K562 (cell line): ENCODE results near the gene PHKB. TPM values are rescaled to one million over a fixed set of nuclear protein-coding genes. Genes with fewer than 3 reads are reported as not detected.
A peak's percentile ranks its signal among the peaks of the same experiment; 100 is the strongest.

Experiments
- ATAC-seq: fragments of 200-7000 bp; cut with Tn5 transposase; 3 replicates; pipeline ENCODE4 v1.9.1; 2020; ENCODE audit warnings: moderate library complexity
- BruUV-seq: library from RNA; stranded (reverse); fragments of 400-500 nt; replicated peaks from 2 replicates; lab custom pipeline; 2021; lab: Mats Ljungman, UMichigan
- CTCF ChIA-PET: fragments of 300-600 bp; formaldehyde crosslinking; extraction: SDS; loops from one replicate; lab custom pipeline; 2021; ENCODE audit warnings: low intra/inter-chr PET ratio; lab: Yijun Ruan, JAX
- POLR2A ChIA-PET: fragments of 300-600, 350-650 bp; sonication (Branson Sonifier 250); formaldehyde crosslinking; extraction: SDS; loops from one replicate; lab custom pipeline; 2021; ENCODE audit warnings: antibody characterized with exemption, inconsistent platforms; lab: Yijun Ruan, JAX
- DNase-seq, 4 experiments: peaks; one replicate each; pipeline versions ENCODE4 v3.0.0 to v3.0.0-alpha.2; 2011 to 2018; ENCODE audit warnings: low spot score in 3 of 4, mixed read lengths in 3 of 4; ENCODE audit errors: extremely low read depth in 1 of 4
- FAIRE-seq: peaks from 2 replicates; lab custom pipeline; 2011; peaks lifted over from hg19 to GRCh38; lab: Jason Lieb, UNC
- H2AFZ ChIP-seq: 2 replicates; pipeline ENCODE4 v1.6.0; 2011; ENCODE audit warnings: low read depth, low read length, control low read depth, inconsistent platforms
- H3K27ac ChIP-seq: fragments of 200-600 bp; 3 replicates; pipeline ENCODE4 v1.8.0; 2011; ENCODE audit warnings: low read depth, mild to moderate bottlenecking, control low read depth, inconsistent platforms, low read length, moderate library complexity, mixed read lengths; ENCODE audit errors: extremely low read depth
- H3K27me3 ChIP-seq, 2 experiments: fragments of 300-600 bp in 1 of 2; 2 replicates in 1 of 2; 3 replicates in 1 of 2; pipeline versions ENCODE4 v1.6.0 to v1.8.0; 2011; ENCODE audit warnings: inconsistent platforms in 2 of 2, low read length in 2 of 2, mild to moderate bottlenecking in 1 of 2, mixed read lengths in 1 of 2, moderate library complexity in 1 of 2; ENCODE audit not compliant: control insufficient read depth in 2 of 2, insufficient read depth in 2 of 2
- H3K36me3 ChIP-seq: fragments of 300-600 bp; 3 replicates; pipeline ENCODE4 v1.8.0; 2011; ENCODE audit warnings: mild to moderate bottlenecking, low read length, inconsistent platforms; ENCODE audit not compliant: control insufficient read depth, insufficient read depth
- H3K4me1 ChIP-seq, 2 experiments: fragments of 200-600 bp in 1 of 2; replicated peaks in 1 of 2; 2 replicates in 1 of 2; 3 replicates in 1 of 2; pipeline versions ENCODE4 v1.5.1 to v1.8.0; 2011; ENCODE audit warnings: inconsistent platforms in 2 of 2, low read length in 2 of 2, mild to moderate bottlenecking in 1 of 2, mixed read lengths in 1 of 2, moderate library complexity in 1 of 2; ENCODE audit not compliant: control insufficient read depth in 2 of 2, insufficient read depth in 2 of 2
- H3K4me2 ChIP-seq: 2 replicates; pipeline ENCODE4 v1.6.1; 2011; ENCODE audit warnings: low read length, control low read depth, inconsistent platforms, mixed read lengths; ENCODE audit not compliant: insufficient read depth
- H3K4me3 ChIP-seq: fragments of 200-600 bp; sonication (generic), shearing (Covaris generic); 2 replicates; pipeline ENCODE4 v1.5.1; 2016; ENCODE audit warnings: control low read depth, inconsistent platforms
- H3K79me2 ChIP-seq: fragments of 200-600 bp; 3 replicates; pipeline ENCODE4 v1.8.0; 2011; ENCODE audit warnings: low read length, inconsistent platforms; ENCODE audit not compliant: control insufficient read depth, insufficient read depth
- H3K9ac ChIP-seq, 2 experiments: 2 replicates each; pipeline versions ENCODE4 v1.6.0 to v1.6.1; 2011; ENCODE audit warnings: low read depth in 2 of 2, low read length in 2 of 2, control low read depth in 1 of 2, inconsistent platforms in 1 of 2, mild to moderate bottlenecking in 1 of 2, mixed read lengths in 1 of 2; ENCODE audit not compliant: insufficient read depth in 1 of 2
- H3K9me1 ChIP-seq: one replicate; pipeline ENCODE4 v1.6.0; 2011; ENCODE audit warnings: inconsistent platforms, mild to moderate bottlenecking, low read length, moderate library complexity; ENCODE audit not compliant: control insufficient read depth, insufficient read depth
- H3K9me3 ChIP-seq: replicated peaks from 2 replicates; pipeline ENCODE4 v1.5.1; 2011; ENCODE audit warnings: low read depth, low read length, inconsistent platforms; ENCODE audit not compliant: control insufficient read depth, insufficient read depth
- H4K20me1 ChIP-seq: replicated peaks from 2 replicates; pipeline ENCODE4 v1.6.1; 2011; ENCODE audit warnings: low read length, inconsistent platforms, mixed read lengths; ENCODE audit not compliant: control insufficient read depth, insufficient read depth
- CHD1 ChIP-seq: fragments of 200-600 bp; sonication (generic); IDR thresholded peaks from one replicate; pipeline ENCODE4 v1.6.1; 2012; ENCODE audit warnings: mild to moderate bottlenecking, moderate library complexity, low read length, inconsistent platforms
- CHD4 ChIP-seq: fragments of 200-600 bp; sonication (generic); IDR thresholded peaks from 3 replicates; pipeline ENCODE4 v1.6.1; 2012; ENCODE audit warnings: low read depth, mild to moderate bottlenecking, mixed read lengths, low read length, inconsistent platforms; ENCODE audit not compliant: insufficient read depth, insufficient replicate concordance, poor library complexity, severe bottlenecking
- FOXM1 ChIP-seq, 2 experiments: fragments of 450-650 bp in 1 of 2; sonication (generic) in 1 of 2; formaldehyde crosslinking in 1 of 2; IDR thresholded peaks; 2 replicates each; pipeline versions ENCODE4 v1.6.1 to v1.9.0; 2017 to 2022; ENCODE audit warnings: low read depth in 2 of 2, mild to moderate bottlenecking in 2 of 2, missing genetic modification reagents in 1 of 2, moderate library complexity in 1 of 2
- GATAD2A ChIP-seq: fragments of 450-650 bp; IDR thresholded peaks from 2 replicates; pipeline ENCODE4 v1.6.1; 2017
- JUNB ChIP-seq: fragments of 450-650 bp; formaldehyde crosslinking; conservative IDR thresholded peaks from 2 replicates; pipeline ENCODE4 v1.4.0; 2020; ENCODE audit warnings: mild to moderate bottlenecking
- MYNN ChIP-seq, 2 experiments: sonication (generic); formaldehyde crosslinking in 1 of 2; IDR thresholded peaks; 2 replicates each; pipeline versions ENCODE4 v1.5.0 to v1.6.1; 2016 to 2020; ENCODE audit warnings: antibody characterized with exemption in 1 of 2, missing genetic modification reagents in 1 of 2
- POLR2A ChIP-seq: fragments of 450-650 bp; conservative IDR thresholded peaks from 2 replicates; pipeline ENCODE4 v1.6.1; 2016
- PTTG1 ChIP-seq: fragments of 450-650 bp; IDR thresholded peaks from 2 replicates; pipeline ENCODE4 v1.6.1; 2016; ENCODE audit warnings: low read depth, mild to moderate bottlenecking, missing genetic modification characterization, missing compliant biosample characterization
- SMARCA4 ChIP-seq: fragments of 450-650 bp; IDR thresholded peaks from 2 replicates; pipeline ENCODE4 v1.6.1; 2016
- ZNF766 ChIP-seq: fragments of 200-800 bp; sonication (Bioruptor generic); conservative IDR thresholded peaks from 2 replicates; pipeline ENCODE4 v1.6.1; 2016; ENCODE audit warnings: missing genetic modification characterization, missing compliant biosample characterization
- WGBS: fragments of 100-300 bp; shearing (Covaris generic); methylation state at CpG from one replicate; pipeline ENCODE4 v1.1.6; 2016; ENCODE audit warnings: low coverage, mixed read lengths; ENCODE audit not compliant: insufficient coverage; ENCODE audit errors: missing lambda C conversion rate; 5-methylcytosine and 5-hydroxymethylcytosine counted together
- in situ Hi-C: fragments of 300-500 bp; cut with MboI; formaldehyde crosslinking; loops from 4 replicates; pipeline ENCODE4 v1.15.0; 2018; ENCODE audit warnings: inconsistent platforms, mixed read lengths
- intact Hi-C: fragments of 100-400 bp; cut with micrococcal nuclease; formaldehyde crosslinking; loops from 2 replicates; pipeline ENCODE4 v1.14.2; 2022
- polyA plus RNA-seq, 8 experiments: library from polyadenylated mRNA; depleted of rRNA in 4 of 8; stranded (reverse) in 5 of 8; unstranded in 3 of 8; fragments of >200 nt; fragmentation: Nextera tagmentation in 2 of 8; fragmentation: Illumina TruSeq in 1 of 8; extraction: Ambion mirVana in 2 of 8; extraction: Trizol in 1 of 8; gene quantifications; 2 replicates each; pipeline versions ENCODE4 v1.2.1 to v1.2.3, GENCODE V29; 2011 to 2014; ENCODE audit warnings: inconsistent platforms in 1 of 8, missing spikeins in 1 of 8
- total RNA-seq, 7 experiments: library from RNA; depleted of rRNA in 6 of 7; stranded (reverse); fragments of >200 nt in 6 of 7; fragmentation: Illumina TruSeq in 2 of 7; extraction: Trizol in 2 of 7; gene quantifications; 2 replicates each; pipeline versions ENCODE4 v1.2.1 to v1.2.3, GENCODE V29; 2011 to 2021; ENCODE audit warnings: low replicate concordance in 1 of 7
- TF ChIP-seq, protein P1 (sequence below): IDR thresholded peaks from 3 replicates; pipeline ENCODE4 v1.6.1; 2011; ENCODE audit warnings: borderline replicate concordance, mild to moderate bottlenecking; ENCODE audit not compliant: insufficient read length, insufficient read depth
- TF ChIP-seq, protein P2 (sequence below): fragments of 250-450 bp; sonication (Bioruptor Pico); IDR thresholded peaks from 2 replicates; pipeline ENCODE4 v1.5.0; 2021; ENCODE audit warnings: mild to moderate bottlenecking, moderate library complexity
- TF ChIP-seq, protein P3 (sequence below): fragments of 450-650 bp; IDR thresholded peaks from 2 replicates; pipeline ENCODE4 v1.6.1; 2016; ENCODE audit warnings: antibody characterized with exemption

PHKB gene
- total and polyA plus RNA-seq, 9 of the 15 experiments (the other 6 are each of a cell fraction or from before 2014, with no cell fraction given) = 24.7 to 92.3 (median 67.0) TPM

DNA sequence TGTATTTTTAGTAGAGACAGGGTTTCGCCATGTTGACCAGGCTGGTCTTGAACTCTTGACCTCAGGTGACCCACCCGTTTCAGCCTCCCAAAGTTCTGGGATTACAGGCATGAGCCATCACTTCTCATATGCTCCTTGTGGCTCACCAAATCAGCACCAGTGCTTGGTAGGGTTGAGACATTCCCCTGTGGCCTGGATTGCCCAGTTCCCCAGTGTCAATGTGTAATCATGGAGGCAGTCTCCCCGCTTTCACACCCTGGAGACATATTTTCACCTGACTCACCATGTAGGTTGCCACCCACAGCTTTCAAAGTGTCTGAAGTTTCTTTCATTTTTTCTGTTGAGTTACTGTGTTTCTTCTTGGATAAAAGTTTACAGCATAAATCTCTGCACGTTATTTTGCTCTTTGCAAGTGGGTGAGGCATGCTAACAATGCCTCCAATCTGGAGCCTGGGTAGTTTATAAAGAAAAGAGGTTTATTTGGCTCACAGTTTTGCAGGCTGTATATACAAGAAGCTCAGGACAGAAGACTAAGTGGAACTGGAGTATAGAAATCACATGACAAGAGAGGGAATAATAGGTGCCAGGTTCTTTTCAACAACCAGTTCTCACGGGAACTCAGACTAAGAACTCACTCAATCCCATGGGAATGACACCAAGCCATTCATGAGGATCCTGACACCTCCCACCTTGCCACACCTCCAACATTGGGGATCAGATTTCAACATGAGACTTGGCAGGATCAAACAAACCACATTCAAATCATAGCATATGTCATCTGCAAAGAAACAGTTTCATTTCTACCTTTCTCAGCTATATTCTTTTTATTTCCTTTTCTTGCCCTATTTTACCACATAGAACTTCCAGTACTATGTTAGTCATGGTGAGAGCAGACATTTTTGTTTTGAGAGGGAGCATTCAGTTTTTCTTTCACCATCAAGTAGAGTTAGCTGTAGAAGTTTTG lies 113.2 kb downstream of the PHKB start:
- H3K27me3 ChIP-seq = no peaks in the 10 kb centered on the region
- no peak overlapping the region for H3K4me2 ChIP-seq
- in situ Hi-C loops (no loop called here), intact Hi-C loops (loop anchor here (10.0 kb wide), 1 partner anchor 110 kb away; the partner anchor contains the start of genes ITFG1 and PHKB)
- no TSS peak for BruUV-seq
- H3K27ac ChIP-seq = no peak overlapping the region
- WGBS = 60% methylated on average over 5 of the region's 5 CpGs
- no peak for DNase-seq
- no peak for FAIRE-seq
- no peaks in the 10 kb centered on the region; the same call in 1 of the 3 replicates for H3K36me3 ChIP-seq
- H2AFZ ChIP-seq = no peak overlapping the region
- ChIA-PET CTCF (no interaction called here), POLR2A (interaction anchor here (1.3 kb wide), 1 partner anchor 16 kb away, joined by 4 read pairs; no protein-coding TSS in a partner anchor)
- H3K9me1 ChIP-seq = no peaks in the 10 kb centered on the region
- no peaks in the 10 kb centered on the region for H3K9me3 ChIP-seq
- H3K9ac ChIP-seq = no peak overlapping the region
- H3K4me3 ChIP-seq = no peak overlapping the region
- peaks cover 5 to 9% of the 10 kb centered on the region in 2 experiments; a peak in 2 of 5 replicates for H3K4me1 ChIP-seq
- ATAC-seq = no peak
- no peaks in the 10 kb centered on the region for H4K20me1 ChIP-seq
- peaks cover 12% of the 10 kb centered on the region; the same call in 2 of the 3 replicates for H3K79me2 ChIP-seq
- TF ChIP-seq, protein P1, sequence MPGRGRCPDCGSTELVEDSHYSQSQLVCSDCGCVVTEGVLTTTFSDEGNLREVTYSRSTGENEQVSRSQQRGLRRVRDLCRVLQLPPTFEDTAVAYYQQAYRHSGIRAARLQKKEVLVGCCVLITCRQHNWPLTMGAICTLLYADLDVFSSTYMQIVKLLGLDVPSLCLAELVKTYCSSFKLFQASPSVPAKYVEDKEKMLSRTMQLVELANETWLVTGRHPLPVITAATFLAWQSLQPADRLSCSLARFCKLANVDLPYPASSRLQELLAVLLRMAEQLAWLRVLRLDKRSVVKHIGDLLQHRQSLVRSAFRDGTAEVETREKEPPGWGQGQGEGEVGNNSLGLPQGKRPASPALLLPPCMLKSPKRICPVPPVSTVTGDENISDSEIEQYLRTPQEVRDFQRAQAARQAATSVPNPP = no peak
- no peak for TF ChIP-seq CHD1
- TF ChIP-seq, protein P2, sequence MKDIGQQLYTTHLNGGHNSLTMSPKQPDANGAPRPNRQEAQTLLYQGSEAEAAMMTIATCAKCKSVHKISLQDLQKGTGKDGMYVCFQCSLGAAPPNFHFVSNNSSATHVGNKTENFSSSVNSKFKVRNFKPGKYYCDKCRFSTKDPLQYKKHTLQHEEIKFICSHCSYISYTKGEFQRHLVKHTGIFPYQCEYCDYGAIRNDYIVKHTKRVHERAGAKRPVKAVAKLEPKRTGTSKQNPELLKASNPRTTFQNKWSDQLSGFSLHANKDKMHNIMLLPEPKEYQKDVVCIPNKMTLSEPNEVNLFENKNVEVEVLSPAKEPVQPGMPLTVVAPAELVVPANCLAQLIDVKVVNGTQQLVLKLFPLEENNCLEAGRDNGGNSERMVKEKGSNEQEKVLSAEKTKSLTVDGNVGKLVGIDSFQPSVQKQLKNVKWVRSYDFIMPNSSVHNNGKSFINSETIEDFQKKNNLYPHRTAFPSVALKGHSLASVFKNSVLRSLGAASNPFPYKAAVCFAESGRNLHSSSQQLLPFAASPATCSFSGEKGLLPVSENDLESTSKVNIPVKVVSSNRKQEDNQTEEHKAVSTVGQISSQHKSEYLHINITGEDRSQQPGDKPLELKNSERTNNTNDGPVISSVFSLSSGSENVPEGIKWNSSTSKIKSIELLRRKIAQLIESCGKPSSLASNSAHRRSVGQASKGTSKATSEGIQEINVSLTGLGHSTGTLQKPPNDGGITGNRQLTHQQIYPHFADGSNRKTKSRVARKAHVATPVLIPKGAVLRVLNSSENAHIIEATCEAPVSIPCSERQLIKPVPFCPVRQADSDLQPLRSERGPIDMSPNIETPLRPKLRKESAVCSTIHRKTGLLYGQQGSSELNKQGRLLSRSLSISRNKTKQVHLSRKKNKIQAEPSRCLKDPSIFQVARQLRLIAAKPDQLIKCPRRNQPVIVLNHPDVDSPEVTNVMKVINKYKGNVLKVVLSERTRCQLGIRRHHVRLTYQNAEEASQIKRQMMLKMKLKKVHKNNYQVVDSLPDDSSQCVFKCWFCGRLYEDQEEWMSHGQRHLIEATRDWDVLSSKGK = no peak
- TF ChIP-seq POLR2A = 0 out of 2 replicates have a peak, but pooled peaks have one; percentile 36
- no peak for TF ChIP-seq MYNN (IDR thresholded peaks at IDR 0.05)
- TF ChIP-seq MYNN (CRISPR knock-in tag; IDR thresholded peaks at IDR 0.05) = no peak
- no peak for TF ChIP-seq FOXM1 (IDR thresholded peaks at IDR 0.05; ENCODE audit: low read depth)
- no peak for TF ChIP-seq FOXM1 (CRISPR knock-in tag; IDR thresholded peaks at IDR 0.05; ENCODE audit: low read depth)
- no peak for TF ChIP-seq PTTG1 (tag)
- TF ChIP-seq ZNF766 (CRISPR knock-in tag) = peak; percentile 68; the same call in 1 of the 2 replicates
- no peak for TF ChIP-seq CHD4
- TF ChIP-seq GATAD2A = no peak
- no peak for TF ChIP-seq JUNB
- no peak for TF ChIP-seq SMARCA4
- TF ChIP-seq, protein P3, sequence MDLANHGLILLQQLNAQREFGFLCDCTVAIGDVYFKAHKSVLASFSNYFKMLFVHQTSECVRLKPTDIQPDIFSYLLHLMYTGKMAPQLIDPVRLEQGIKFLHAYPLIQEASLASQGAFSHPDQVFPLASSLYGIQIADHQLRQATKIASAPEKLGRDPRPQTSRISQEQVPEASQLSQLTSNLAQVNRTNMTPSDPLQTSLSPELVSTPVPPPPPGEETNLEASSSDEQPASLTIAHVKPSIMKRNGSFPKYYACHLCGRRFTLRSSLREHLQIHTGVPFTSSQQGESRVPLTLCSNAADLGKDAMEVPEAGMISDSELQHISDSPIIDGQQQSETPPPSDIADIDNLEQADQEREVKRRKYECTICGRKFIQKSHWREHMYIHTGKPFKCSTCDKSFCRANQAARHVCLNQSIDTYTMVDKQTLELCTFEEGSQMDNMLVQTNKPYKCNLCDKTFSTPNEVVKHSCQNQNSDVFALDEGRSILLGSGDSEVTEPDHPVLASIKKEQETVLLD = no peak
